PC-9 (cell line): ENCODE measurements around the gene ATP13A5. TPM values are rescaled to one million over a fixed set of nuclear protein-coding genes. Genes with fewer than 3 reads are reported as not detected.

Experiments
- BruUV-seq: library from RNA; stranded (reverse); fragments of 400-500 nt; replicated peaks from 2 replicates; lab custom pipeline; 2021; lab: Mats Ljungman, UMichigan
- CTCF ChIA-PET: fragments of 300-600 bp; sonication (Branson Sonifier 250); formaldehyde crosslinking; loops from one replicate; lab custom pipeline; 2022; ENCODE audit warnings: antibody characterized with exemption; lab: Charles Lee
- POLR2A ChIA-PET: fragments of 300-600 bp; sonication (Branson Sonifier 250); formaldehyde crosslinking; loops from one replicate; lab custom pipeline; 2022; ENCODE audit warnings: antibody characterized with exemption; ENCODE audit not compliant: unreplicated experiment; lab: Charles Lee
- DNase-seq, 2 experiments: peaks; one replicate each; pipeline versions ENCODE4 v3.0.0 to v3.0.0-alpha.2; 2015 to 2022; ENCODE audit warnings: mixed read lengths in 1 of 2
- H2AFZ ChIP-seq: fragments of 200-600 bp; sonication (generic); 2 replicates; pipeline ENCODE4 v1.8.1; 2017; ENCODE audit warnings: antibody characterized with exemption
- H3F3A ChIP-seq: fragments of 200-600 bp; sonication (generic); 2 replicates; pipeline ENCODE4 v1.8.1; 2017; ENCODE audit warnings: antibody characterized with exemption, mild to moderate bottlenecking, low read depth; ENCODE audit not compliant: insufficient read depth
- H3K27ac ChIP-seq: fragments of 200-600 bp; sonication (generic); 2 replicates; pipeline ENCODE4 v1.6.1; 2016; ENCODE audit warnings: mixed run types
- H3K27me3 ChIP-seq: fragments of 200-600 bp; sonication (generic); 2 replicates; pipeline ENCODE4 v1.6.1; 2016; ENCODE audit warnings: low read depth, mixed run types; ENCODE audit not compliant: insufficient read depth
- H3K36me3 ChIP-seq: fragments of 200-600 bp; sonication (generic); 2 replicates; pipeline ENCODE4 v1.6.1; 2016; ENCODE audit warnings: low read depth, mixed run types
- H3K4me1 ChIP-seq: fragments of 200-600 bp; sonication (generic); replicated peaks from 2 replicates; pipeline ENCODE4 v1.6.1; 2016; ENCODE audit warnings: mixed run types; ENCODE audit not compliant: insufficient read depth
- H3K4me2 ChIP-seq: fragments of 200-600 bp; sonication (generic); 2 replicates; pipeline ENCODE4 v1.6.1; 2017; ENCODE audit warnings: mixed run types
- H3K4me3 ChIP-seq: fragments of 200-600 bp; sonication (generic); 2 replicates; pipeline ENCODE4 v1.6.1; 2016; ENCODE audit warnings: mixed run types
- H3K79me2 ChIP-seq: fragments of 200-600 bp; sonication (generic); 2 replicates; pipeline ENCODE4 v1.6.1; 2017; ENCODE audit warnings: low read depth, mixed run types
- H3K9me2 ChIP-seq: fragments of 200-600 bp; sonication (generic); 2 replicates; pipeline ENCODE4 v1.8.1; 2017; ENCODE audit warnings: mild to moderate bottlenecking; ENCODE audit not compliant: insufficient read depth
- H3K9me3 ChIP-seq: fragments of 200-600 bp; sonication (generic); 2 replicates; pipeline ENCODE4 v1.8.1; 2016; ENCODE audit warnings: low read depth; ENCODE audit not compliant: insufficient read depth
- H4K20me1 ChIP-seq: fragments of 200-600 bp; sonication (generic); 2 replicates; pipeline ENCODE4 v1.8.1; 2017; ENCODE audit not compliant: insufficient read depth
- EZH2 ChIP-seq: fragments of 200-600 bp; sonication (generic); IDR thresholded peaks from 2 replicates; pipeline ENCODE4 v1.8.0; 2017; ENCODE audit warnings: antibody characterized with exemption, low read depth
- intact Hi-C: fragments of 100-400 bp; cut with micrococcal nuclease; formaldehyde crosslinking; loops from one replicate; pipeline ENCODE4 v1.10.0; 2022; ENCODE audit not compliant: unreplicated experiment
- total RNA-seq: library from RNA; stranded (reverse); gene quantifications from 2 replicates; pipeline ENCODE4 v1.2.3, GENCODE V29; 2021
- TF ChIP-seq, protein P1 (sequence below): fragments of 200-600 bp; sonication (generic); conservative IDR thresholded peaks from 2 replicates; pipeline ENCODE4 v1.6.1; 2017; ENCODE audit warnings: mixed run types, antibody characterized with exemption, mild to moderate bottlenecking, moderate library complexity

Gene ATP13A5
- total RNA-seq, 1 experiment from 2014 or later: not detected

DNA sequence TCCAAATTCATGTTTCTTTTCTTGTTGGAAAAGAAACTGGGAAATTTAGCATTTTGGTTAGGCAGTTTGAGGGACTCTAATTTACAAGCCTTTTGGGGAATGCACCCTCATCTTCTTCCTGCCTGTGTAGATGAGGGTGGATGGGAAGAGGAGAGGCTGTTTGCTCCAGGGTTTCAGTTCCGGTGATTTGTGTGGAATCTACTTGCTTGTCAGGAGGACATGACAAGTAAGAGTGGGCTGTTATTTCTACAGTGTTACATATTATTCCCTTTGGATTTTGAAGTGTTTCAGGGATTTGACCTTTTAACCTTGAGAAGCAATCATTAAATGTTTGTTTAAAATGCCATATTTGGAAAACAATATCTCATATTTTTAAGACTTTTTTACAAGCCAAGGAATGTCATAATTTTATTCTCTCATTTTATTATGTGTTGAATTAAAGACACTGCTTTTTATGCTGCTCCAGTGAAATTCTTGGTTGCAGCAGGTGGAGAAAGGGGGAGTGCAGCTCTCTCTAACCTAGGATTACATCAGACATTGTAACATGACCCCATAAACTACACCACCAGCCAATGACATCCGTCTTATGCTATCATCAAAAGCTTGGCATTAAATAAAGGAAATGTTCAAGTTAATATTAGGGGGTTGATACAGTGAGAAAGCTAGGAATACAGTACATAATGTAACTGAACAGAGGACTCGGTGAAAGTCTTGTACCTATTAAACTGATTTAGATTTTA, 107.3 kb downstream of the ATP13A5 start:
- Histone ChIP-seq H3F3A (no peaks in the 10 kb centered on the region), H3K4me3 (no peak overlapping the region), H4K20me1 (no peaks in the 10 kb centered on the region), H2AFZ (no peak overlapping the region), H3K36me3 (no peaks in the 10 kb centered on the region), H3K79me2 (no peaks in the 10 kb centered on the region), H3K4me2 (no peak overlapping the region), H3K27ac (no peak overlapping the region), H3K4me1 (no peaks in the 10 kb centered on the region), H3K9me3 (no peaks in the 10 kb centered on the region), H3K9me2 (no peaks in the 10 kb centered on the region), H3K27me3 (no peaks in the 10 kb centered on the region)
- BruUV-seq: no TSS peak
- CTCF ChIA-PET: no interaction called here
- TF ChIP-seq EZH2: no peak
- TF ChIP-seq, protein P1, sequence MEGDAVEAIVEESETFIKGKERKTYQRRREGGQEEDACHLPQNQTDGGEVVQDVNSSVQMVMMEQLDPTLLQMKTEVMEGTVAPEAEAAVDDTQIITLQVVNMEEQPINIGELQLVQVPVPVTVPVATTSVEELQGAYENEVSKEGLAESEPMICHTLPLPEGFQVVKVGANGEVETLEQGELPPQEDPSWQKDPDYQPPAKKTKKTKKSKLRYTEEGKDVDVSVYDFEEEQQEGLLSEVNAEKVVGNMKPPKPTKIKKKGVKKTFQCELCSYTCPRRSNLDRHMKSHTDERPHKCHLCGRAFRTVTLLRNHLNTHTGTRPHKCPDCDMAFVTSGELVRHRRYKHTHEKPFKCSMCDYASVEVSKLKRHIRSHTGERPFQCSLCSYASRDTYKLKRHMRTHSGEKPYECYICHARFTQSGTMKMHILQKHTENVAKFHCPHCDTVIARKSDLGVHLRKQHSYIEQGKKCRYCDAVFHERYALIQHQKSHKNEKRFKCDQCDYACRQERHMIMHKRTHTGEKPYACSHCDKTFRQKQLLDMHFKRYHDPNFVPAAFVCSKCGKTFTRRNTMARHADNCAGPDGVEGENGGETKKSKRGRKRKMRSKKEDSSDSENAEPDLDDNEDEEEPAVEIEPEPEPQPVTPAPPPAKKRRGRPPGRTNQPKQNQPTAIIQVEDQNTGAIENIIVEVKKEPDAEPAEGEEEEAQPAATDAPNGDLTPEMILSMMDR: no peak
- POLR2A ChIA-PET: no interaction called here
- intact Hi-C loops: no loop called here
- no peak for DNase-seq

DNA sequence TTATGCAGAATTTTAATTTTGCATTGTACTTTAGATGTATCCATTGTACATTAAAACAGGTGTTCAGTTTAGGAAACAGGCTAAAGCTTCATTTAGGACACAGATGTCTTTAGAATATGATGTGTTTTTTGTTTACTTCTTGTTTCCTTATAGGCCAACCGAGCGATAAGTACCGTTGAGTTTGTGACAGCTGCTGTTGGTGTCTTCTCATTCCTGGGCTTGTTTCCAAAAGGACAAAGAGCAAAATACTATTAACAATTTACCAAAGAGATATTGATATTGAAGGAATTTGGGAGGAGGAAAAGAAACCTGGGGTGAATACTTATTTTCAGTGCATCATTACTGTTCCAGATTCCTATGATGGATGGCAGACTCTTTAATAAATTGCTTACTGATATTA, 108.1 kb downstream of the ATP13A5 start:
- TF ChIP-seq EZH2: no peak
- TF ChIP-seq, protein P1: no peak
- no peaks in the 10 kb centered on the region for H3K36me3 ChIP-seq
- intact Hi-C loops: no loop called here
- H3K4me1 ChIP-seq: no peaks in the 10 kb centered on the region
- H3K79me2 ChIP-seq: no peaks in the 10 kb centered on the region
- H3F3A ChIP-seq: no peaks in the 10 kb centered on the region
- BruUV-seq: no TSS peak
- H3K4me2 ChIP-seq: no peak overlapping the region
- H3K27ac ChIP-seq: no peak overlapping the region
- ChIA-PET POLR2A (no interaction called here), CTCF (no interaction called here)
- no peaks in the 10 kb centered on the region for H3K9me2 ChIP-seq
- no peaks in the 10 kb centered on the region for H3K9me3 ChIP-seq
- DNase-seq: no peak
- H4K20me1 ChIP-seq: no peaks in the 10 kb centered on the region
- no peaks in the 10 kb centered on the region for H3K27me3 ChIP-seq
- no peak overlapping the region for H2AFZ ChIP-seq
- H3K4me3 ChIP-seq: no peak overlapping the region

DNA sequence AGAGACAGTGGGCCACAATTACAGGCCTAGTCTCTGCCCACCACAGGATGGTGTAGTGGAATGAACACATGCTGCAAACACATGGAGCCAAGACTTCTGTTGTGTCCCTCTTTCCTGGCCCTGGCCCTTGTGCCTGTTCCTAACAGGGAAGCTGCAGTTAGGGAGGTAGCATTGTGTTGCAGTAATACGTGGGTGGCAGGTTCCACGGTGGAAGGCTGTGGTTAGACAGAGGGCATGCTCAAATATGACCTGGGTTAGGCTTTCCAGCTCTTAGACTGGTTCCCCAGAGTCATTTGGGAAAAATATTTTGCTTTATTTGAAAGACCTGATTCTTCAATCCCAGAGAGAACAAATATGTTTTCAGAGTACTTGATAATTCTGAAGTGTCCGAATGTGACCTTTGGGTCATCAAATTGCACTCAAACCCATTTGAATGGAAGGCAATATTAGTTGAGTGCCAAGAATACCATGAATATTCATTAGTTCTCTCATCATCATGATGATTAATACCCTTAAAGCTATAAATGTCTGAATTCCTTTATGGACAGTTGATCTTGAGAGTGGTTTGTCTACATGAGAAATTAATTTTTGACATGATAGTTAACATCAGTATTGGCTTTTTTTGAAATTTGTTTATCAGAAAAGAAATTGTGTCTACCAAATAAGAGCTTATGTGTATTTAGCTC, 109.1 kb downstream of the ATP13A5 start:
- CTCF ChIA-PET: no interaction called here
- intact Hi-C loops: no loop called here

More for the DNA sequence above, 109.1 kb downstream of the ATP13A5 start:
- Histone ChIP-seq H3F3A (no peaks in the 10 kb centered on the region), H3K27me3 (no peaks in the 10 kb centered on the region), H3K79me2 (no peaks in the 10 kb centered on the region), H3K36me3 (no peaks in the 10 kb centered on the region), H3K4me1 (no peaks in the 10 kb centered on the region), H4K20me1 (no peaks in the 10 kb centered on the region), H3K9me2 (no peaks in the 10 kb centered on the region), H3K27ac (no peak overlapping the region), H3K4me3 (no peak overlapping the region), H3K9me3 (no peaks in the 10 kb centered on the region), H2AFZ (no peak overlapping the region), H3K4me2 (no peak overlapping the region)
- POLR2A ChIA-PET: no interaction called here
- DNase-seq: no peak
- TF ChIP-seq, protein P1: no peak
- TF ChIP-seq EZH2: no peak
- no TSS peak for BruUV-seq
